H1 (cell line): ENCODE results near the gene MYL6. TPM values are rescaled to one million over a fixed set of nuclear protein-coding genes. Genes with fewer than 3 reads are reported as not detected.
A peak's percentile ranks its signal among the peaks of the same experiment; 100 is the strongest.

ENCODE experiments used
- BACH1 ChIP-seq: IDR thresholded peaks from 2 replicates; pipeline ENCODE4 v1.6.1; 2012; ENCODE audit warnings: low read length, improper control_type of control experiment
- BRCA1 ChIP-seq: IDR thresholded peaks from 2 replicates; pipeline ENCODE4 v1.6.1; 2012; ENCODE audit warnings: low read depth, low read length, improper control_type of control experiment
- EGR1 ChIP-seq: IDR thresholded peaks from 2 replicates; pipeline ENCODE4 v1.6.1; 2011; ENCODE audit warnings: low read depth, low read length, borderline replicate concordance
- KDM5A ChIP-seq: fragments of 200-600 bp; IDR thresholded peaks from 2 replicates; pipeline ENCODE4 v1.7.1; 2012; ENCODE audit warnings: mild to moderate bottlenecking, low read length, inconsistent platforms, mixed read lengths
- MAFK ChIP-seq: IDR thresholded peaks from 2 replicates; pipeline ENCODE4 v1.6.1; 2012; ENCODE audit warnings: low read depth, mild to moderate bottlenecking, improper control_type of control experiment, low read length
- POLR2AphosphoS5 ChIP-seq: IDR thresholded peaks from 2 replicates; pipeline ENCODE4 v1.6.1; 2011; ENCODE audit warnings: low read depth, low read length
- POU5F1 ChIP-seq: IDR thresholded peaks from 2 replicates; pipeline ENCODE4 v1.6.1; 2011; ENCODE audit warnings: low read depth, mild to moderate bottlenecking, low read length, moderate library complexity
- RFX5 ChIP-seq: IDR thresholded peaks from 2 replicates; pipeline ENCODE4 v1.6.1; 2011; ENCODE audit warnings: low read depth, low read length, improper control_type of control experiment, borderline replicate concordance
- RNF2 ChIP-seq: fragments of 200-900, 300-1000 bp; sonication (generic); IDR thresholded peaks from 2 replicates; pipeline ENCODE4 v1.7.1; 2016; ENCODE audit warnings: borderline replicate concordance, low read depth, mild to moderate bottlenecking, antibody characterized with exemption, low read length; ENCODE audit not compliant: poor library complexity, severe bottlenecking; ENCODE audit errors: missing control alignments
- RXRA ChIP-seq: IDR thresholded peaks from 2 replicates; pipeline ENCODE4 v1.6.1; 2011; ENCODE audit warnings: low read depth, mild to moderate bottlenecking, low read length, moderate library complexity; ENCODE audit not compliant: insufficient read depth
- SIRT6 ChIP-seq: IDR thresholded peaks from one replicate; pipeline ENCODE4 v1.7.1; 2012; ENCODE audit warnings: low read length, inconsistent platforms
- SP4 ChIP-seq: IDR thresholded peaks from 2 replicates; pipeline ENCODE4 v1.6.1; 2012; ENCODE audit warnings: low read length, inconsistent platforms
- SRF ChIP-seq: IDR thresholded peaks from 2 replicates; pipeline ENCODE4 v1.6.1; 2011; ENCODE audit warnings: mild to moderate bottlenecking, low read depth, low read length, moderate library complexity
- TBP ChIP-seq: IDR thresholded peaks from 2 replicates; pipeline ENCODE4 v1.6.1; 2011; ENCODE audit warnings: low read depth, low read length, improper control_type of control experiment
- ZNF274 ChIP-seq: IDR thresholded peaks from 2 replicates; pipeline ENCODE4 v1.7.0; 2012; ENCODE audit warnings: low read length, borderline replicate concordance; ENCODE audit errors: extremely low read depth
- polyA plus RNA-seq, 7 experiments: library from polyadenylated mRNA; depleted of rRNA in 3 of 7; stranded (reverse) in 5 of 7; unstranded in 2 of 7; fragments of >200 nt in 5 of 7; fragments of 200-250 nt in 2 of 7; gene quantifications; 1 replicate in 5 of 7; 2 replicates in 1 of 7; 4 replicates in 1 of 7; pipeline versions ENCODE4 v1.2.1 to v1.2.3, GENCODE V29; 2011 to 2013; ENCODE audit warnings: missing spikeins in 2 of 7, mixed read lengths in 2 of 7
- total RNA-seq: library from RNA; stranded (reverse); fragmentation: NEBNext Ultra II Directional; extraction: Animal tissue kit (Norgen Biotek cat#: 25700); gene quantifications from 2 replicates; pipeline ENCODE4 v1.2.1, GENCODE V29; 2021
- TF ChIP-seq, protein P1 (sequence below), 3 experiments: IDR thresholded peaks; 1 replicate in 2 of 3; 2 replicates in 1 of 3; pipeline versions ENCODE4 v1.5.1 to v1.6.1; 2011; ENCODE audit warnings: low read length in 3 of 3, mild to moderate bottlenecking in 3 of 3, inconsistent platforms in 2 of 3, low read depth in 1 of 3, moderate library complexity in 1 of 3; ENCODE audit not compliant: insufficient read depth in 1 of 3; ENCODE audit errors: control extremely low read depth in 1 of 3
- TF ChIP-seq, protein P2 (sequence below): IDR thresholded peaks from 2 replicates; pipeline ENCODE4 v1.6.1; 2012; ENCODE audit warnings: inconsistent platforms
- TF ChIP-seq, protein P3 (sequence below): IDR thresholded peaks from 2 replicates; pipeline ENCODE4 v1.6.1; 2011; ENCODE audit warnings: low read length, improper control_type of control experiment
- TF ChIP-seq, protein P4 (sequence below): IDR thresholded peaks from 2 replicates; pipeline ENCODE4 v1.6.1; 2011; ENCODE audit warnings: low read depth, mild to moderate bottlenecking, low read length; ENCODE audit not compliant: insufficient read depth

The MYL6 gene
- total and polyA plus RNA-seq, 2 of the 8 experiments (the other 6 are each of a cell fraction or from before 2014, with no cell fraction given), result 1,130 to 2,279 TPM

DNA sequence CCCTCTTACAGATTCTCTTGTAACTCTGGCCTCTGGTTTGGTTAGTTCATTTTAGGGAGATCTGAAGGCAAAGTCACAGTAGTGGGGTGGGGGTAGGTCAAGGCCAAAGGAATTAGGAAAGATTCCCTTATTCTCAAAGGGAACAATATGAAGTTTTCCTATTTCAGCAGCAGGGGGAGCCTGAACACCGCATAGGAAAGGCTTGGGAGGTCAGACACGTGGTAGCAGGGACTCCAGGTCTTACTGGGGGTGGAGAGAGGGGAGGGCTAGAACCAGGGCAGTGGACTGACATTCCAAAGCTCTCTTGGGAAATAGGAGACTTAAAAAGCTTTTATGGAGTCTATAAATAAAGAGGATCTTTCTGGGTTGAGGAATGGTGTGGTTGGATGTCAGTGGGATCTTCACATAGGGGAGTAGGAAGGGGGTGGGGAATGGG, 38.8 kb upstream of the MYL6 start (continued):
- TF ChIP-seq, protein P1, sequence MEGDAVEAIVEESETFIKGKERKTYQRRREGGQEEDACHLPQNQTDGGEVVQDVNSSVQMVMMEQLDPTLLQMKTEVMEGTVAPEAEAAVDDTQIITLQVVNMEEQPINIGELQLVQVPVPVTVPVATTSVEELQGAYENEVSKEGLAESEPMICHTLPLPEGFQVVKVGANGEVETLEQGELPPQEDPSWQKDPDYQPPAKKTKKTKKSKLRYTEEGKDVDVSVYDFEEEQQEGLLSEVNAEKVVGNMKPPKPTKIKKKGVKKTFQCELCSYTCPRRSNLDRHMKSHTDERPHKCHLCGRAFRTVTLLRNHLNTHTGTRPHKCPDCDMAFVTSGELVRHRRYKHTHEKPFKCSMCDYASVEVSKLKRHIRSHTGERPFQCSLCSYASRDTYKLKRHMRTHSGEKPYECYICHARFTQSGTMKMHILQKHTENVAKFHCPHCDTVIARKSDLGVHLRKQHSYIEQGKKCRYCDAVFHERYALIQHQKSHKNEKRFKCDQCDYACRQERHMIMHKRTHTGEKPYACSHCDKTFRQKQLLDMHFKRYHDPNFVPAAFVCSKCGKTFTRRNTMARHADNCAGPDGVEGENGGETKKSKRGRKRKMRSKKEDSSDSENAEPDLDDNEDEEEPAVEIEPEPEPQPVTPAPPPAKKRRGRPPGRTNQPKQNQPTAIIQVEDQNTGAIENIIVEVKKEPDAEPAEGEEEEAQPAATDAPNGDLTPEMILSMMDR (IDR thresholded peaks at IDR 0.05; ENCODE audit: control extremely low read depth in 1 of 3, insufficient read depth in 1 of 3, low read depth in 1 of 3, low read length in 3 of 3), result peak; percentile 56 to 80 (median 79)
- TF ChIP-seq RNF2 (no peak), RXRA (no peak), SP4 (no peak), TBP (no peak; the same call in 1 of the 2 replicates), ZNF274 (no peak), BACH1 (no peak), POU5F1 (no peak), BRCA1 (no peak), EGR1 (no peak), SIRT6 (no peak), SRF (no peak), RFX5 (no peak), KDM5A (no peak), POLR2AphosphoS5 (no peak), MAFK (no peak)
- TF ChIP-seq, protein P2, sequence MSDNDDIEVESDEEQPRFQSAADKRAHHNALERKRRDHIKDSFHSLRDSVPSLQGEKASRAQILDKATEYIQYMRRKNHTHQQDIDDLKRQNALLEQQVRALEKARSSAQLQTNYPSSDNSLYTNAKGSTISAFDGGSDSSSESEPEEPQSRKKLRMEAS, result peak; percentile 96
- TF ChIP-seq, protein P3, sequence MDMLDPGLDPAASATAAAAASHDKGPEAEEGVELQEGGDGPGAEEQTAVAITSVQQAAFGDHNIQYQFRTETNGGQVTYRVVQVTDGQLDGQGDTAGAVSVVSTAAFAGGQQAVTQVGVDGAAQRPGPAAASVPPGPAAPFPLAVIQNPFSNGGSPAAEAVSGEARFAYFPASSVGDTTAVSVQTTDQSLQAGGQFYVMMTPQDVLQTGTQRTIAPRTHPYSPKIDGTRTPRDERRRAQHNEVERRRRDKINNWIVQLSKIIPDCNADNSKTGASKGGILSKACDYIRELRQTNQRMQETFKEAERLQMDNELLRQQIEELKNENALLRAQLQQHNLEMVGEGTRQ, result peak; percentile 70
- TF ChIP-seq, protein P4, sequence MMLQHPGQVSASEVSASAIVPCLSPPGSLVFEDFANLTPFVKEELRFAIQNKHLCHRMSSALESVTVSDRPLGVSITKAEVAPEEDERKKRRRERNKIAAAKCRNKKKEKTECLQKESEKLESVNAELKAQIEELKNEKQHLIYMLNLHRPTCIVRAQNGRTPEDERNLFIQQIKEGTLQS, result 0 out of 2 replicates have a peak, but pooled peaks have one; percentile 29
